HG03575 (cell line): ENCODE data around the gene ARHGEF28.

Source experiments
- ATAC-seq: cut with Tn5 transposase; IDR thresholded peaks from one replicate; pipeline ENCODE4 v1.9.1; 2021; ENCODE audit not compliant: unreplicated experiment, insufficient number of reproducible peaks, low FRiP score; ENCODE audit errors: extremely low read depth

Gene ARHGEF28

GRCh38 chr5:73822989-73823339, 197.0 kb downstream of the ARHGEF28 start:
- ATAC-seq, result no peak

DNA sequence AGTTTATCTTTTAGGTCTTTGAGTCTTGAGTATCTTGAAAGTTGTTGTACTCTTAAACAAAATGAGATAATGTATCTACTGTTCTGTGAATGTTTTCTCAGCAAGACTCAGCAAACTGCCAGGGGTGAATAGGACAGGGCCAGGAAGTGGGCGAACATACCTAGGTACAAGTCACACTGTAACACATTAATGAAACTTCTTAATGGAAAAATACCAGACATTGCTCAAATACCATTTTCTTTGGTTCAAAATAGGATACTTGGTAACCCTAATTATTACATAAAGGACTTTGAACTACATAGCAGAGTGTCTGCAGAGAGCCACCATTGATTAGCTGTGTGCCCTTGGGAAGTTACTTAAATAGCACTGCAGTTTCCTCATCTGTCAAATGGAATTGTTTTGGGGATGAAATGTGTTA, 197.5 kb downstream of the ARHGEF28 start:
- no peak for ATAC-seq

DNA sequence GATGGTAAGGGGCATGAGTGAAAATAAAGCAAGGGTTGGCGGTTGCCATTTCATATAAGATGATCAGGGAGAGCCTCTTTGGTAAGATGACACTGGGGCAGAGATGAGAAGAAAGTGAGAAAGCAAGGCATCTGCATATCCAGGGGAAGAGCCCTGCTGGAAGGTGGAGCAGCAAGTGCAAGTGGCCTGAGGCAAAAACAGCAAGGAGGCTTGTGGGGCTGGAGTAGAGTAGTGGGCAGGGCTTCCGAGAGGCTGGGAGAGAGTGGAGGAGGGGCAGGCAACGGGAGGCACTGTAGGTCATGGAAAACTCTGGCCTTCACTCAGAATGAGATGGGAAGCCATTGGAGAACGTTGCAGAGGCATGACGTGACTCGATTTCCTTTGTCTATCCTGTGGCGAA, 199.2 kb downstream of the ARHGEF28 start:
- ATAC-seq, result no peak

GRCh38 chr5:73825736-73826135, 199.7 kb downstream of the ARHGEF28 start:
- no peak for ATAC-seq

DNA sequence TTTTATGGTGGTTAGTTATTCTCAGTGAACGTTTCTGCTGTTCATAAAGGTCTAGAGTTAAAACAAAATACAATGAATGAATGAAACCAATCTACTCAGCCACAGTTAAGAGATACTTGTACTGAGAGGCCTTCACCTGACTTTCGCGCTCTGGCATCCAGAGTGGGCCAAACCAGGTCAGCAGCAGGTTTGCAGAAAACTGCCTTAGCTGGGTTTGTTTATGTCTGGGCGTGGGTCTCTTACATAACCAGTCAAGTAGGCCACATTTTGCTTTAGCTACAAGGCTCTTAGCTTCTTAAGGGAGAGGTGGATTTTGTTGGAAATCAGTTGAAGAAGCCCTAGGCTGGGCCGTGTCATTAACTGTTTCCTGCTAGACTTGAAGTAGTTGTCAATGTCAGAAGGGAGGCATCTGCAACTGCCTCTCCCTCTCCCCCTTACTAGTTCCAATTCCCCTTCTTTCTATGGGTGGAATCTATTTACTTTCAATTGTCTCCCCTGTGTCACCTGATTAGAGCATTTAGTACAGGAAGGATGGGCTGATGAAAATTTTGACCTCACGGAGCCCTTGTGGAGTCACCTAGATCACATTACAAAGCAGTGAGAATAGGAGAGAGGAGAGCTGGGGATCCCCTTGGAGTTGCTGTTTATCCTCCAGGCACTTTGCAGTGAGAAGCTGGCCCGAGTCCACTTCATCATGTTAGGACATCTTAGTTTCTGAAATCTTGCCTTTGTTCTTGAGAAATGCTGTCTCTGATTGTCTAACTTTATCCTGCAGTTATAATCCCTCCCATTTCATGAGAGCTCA, 200.5 kb downstream of the ARHGEF28 start:
- ATAC-seq, result no peak

GRCh38 chr5:73827106-73827450, 201.1 kb downstream of the ARHGEF28 start:
- no peak for ATAC-seq

DNA sequence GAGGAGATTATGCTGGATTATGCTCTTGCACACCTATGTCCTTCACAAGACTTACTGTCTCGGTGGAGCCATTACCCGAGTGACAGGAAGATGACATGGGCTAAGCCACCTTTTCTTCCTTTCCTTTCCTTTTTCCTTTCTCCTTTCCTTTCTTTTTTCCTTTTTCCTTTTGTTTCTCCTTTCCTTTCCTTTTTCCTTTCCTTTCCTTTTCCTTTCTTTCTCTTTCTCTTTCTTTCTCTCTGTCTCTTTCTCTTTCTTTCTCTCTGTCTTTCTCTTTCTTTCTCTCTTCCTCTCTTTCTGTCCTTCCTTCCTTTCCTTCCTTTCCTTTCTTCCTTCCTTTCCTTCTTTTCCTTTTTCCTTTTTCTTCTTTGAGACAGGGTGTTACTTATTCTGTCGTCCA, 202.5 kb downstream of the ARHGEF28 start:
- no peak for ATAC-seq

GRCh38 chr5:73830646-73831045, 204.7 kb downstream of the ARHGEF28 start:
- no peak for ATAC-seq

DNA sequence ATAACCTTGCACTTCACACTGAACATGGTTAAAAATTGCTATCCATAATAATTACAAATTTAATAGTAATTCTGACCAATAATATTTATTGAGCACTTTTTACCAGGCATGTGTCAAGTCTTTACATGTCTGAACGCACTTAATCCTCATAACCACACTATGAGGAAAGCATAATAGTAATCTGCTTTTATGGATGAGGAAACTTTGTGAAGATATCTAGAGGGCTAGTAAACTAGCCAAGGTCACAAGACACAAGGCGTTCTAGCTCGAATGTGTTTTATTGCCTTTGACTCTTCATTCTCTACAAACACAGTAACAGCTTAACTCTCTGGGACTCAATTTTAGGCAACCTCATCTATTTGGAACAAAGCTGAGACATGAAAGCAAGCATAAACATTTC, 205.1 kb downstream of the ARHGEF28 start:
- ATAC-seq, result no peak

DNA sequence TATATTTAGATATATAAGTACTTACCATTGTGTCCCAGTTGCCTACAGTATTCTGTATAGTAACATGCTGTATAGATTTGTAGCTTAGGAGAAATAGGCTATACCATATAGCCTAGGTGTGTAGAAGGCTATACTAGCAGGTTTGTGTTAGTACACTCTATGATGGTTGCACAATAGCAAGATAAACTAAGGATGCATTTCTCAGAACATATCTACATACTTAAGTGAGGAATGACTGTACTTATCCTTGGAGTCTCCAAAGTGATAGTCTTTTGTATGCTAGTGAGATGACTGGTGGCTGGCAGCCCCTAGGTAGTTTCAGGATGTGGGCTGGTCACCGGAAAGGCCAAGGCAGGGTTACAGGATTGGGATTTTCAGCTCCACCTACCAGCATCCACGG, 208.7 kb downstream of the ARHGEF28 start:
- ATAC-seq, result no peak

GRCh38 chr5:73835726-73836125, 209.7 kb downstream of the ARHGEF28 start:
- no peak for ATAC-seq

GRCh38 chr5:73836607-73837006, 210.6 kb downstream of the ARHGEF28 start:
- ATAC-seq, result no peak

DNA sequence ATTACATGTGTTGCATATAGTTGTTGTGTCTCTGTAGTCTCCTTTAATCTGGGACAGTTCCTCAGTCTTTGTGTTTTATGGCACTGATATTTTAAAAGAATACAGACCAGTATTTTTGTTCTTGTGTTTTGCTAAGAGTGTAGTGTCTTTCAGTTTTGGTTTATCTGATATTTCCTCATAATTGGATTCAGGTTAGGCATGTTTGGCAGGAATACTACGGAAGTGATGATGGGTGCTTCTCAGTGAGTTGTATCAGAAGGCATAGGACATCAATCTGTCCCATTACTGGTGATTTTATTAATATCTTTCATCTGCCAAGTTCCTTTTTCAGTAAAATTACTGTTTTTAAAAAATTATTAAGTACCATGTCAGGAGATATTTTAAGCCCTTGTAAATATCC, 212.9 kb downstream of the ARHGEF28 start:
- ATAC-seq, result no peak

- no peak for ATAC-seq
Observed at GRCh38 chr5:73841641-73842040, 215.6 kb downstream of the ARHGEF28 start.

GRCh38 chr5:73844165-73844564, 218.2 kb downstream of the ARHGEF28 start:
- no peak for ATAC-seq

- ATAC-seq, result no peak
Observed at GRCh38 chr5:73851471-73852181, 225.6 kb downstream of the ARHGEF28 start.

DNA sequence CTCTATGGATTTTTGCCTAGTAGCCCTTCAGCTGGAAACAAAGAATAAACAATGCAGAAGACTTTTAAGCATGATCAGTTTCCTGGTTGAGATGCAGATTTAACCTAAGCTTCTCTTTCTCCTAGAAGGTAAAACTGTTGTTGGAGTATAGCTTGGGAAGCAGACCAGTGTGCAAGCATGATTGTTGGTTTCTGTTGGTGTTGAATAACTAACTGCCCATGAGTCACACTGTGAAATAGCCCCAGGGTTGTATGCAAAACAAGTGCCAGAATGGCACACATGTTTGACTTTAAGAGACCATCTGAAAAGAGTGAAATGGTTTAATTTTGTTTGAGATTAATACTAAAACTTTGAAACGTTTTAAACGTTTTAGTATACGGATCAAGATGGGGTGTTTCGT, 227.1 kb downstream of the ARHGEF28 start:
- ATAC-seq, result no peak

DNA sequence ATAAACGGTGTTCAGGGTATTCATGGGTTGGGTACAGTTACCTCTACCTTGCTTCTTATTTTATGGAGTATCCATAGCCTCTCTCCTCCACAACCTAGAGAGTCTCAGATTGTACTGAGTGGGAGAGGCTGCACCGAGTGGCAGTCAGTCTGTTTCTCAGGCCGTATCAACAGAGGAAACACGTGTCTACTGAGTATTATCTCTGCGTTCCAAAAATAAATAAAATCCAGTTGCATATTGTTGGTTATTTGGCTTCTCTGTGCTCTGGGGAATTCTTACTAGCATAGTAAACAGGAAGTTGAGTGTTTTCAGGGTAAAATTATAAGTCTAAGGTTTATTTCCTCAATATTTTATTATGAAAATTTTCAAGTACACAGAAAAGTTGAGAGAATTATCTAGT, 231.0 kb downstream of the ARHGEF28 start:
- ATAC-seq, result no peak

DNA sequence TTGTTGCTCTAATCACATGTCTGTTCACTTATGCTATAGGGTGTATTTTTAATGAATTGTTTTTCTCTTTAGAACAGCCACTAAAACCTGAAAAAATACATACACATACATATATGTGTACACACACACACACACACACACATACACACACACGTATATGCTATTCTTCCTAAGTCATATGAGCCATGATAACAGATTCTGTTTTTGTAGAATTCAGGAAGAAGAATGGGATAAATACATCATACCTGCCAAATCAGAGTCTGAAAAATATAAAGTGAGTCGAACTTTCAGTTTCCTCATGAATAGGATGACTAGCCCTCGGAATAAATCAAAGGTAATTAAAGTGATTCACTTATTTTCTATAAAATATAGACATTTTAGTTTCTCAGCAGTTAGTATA, 231.4 kb downstream of the ARHGEF28 start:
- ATAC-seq, result no peak

GRCh38 chr5:73858054-73858453, 232.1 kb downstream of the ARHGEF28 start:
- ATAC-seq, result no peak

DNA sequence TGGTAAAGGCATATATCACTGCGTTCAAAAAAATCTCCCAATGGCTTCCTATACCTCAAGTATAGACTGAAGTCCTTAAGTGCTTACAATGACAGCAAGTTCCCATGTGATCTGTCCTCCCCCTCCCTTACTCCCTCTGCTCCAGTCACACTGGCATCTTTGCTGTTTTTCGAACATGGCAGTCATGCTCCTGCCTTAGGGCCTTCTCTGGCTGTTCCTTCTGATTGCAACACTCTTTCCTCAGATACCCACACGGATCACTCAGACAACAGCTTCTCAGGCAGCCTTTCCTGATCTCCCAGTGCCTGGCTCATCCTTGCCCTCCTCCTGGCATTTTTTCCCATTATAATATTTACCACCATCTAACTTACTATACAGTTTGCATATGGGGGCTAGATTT, 232.8 kb downstream of the ARHGEF28 start:
- no peak for ATAC-seq
